Ishikawa (cell line): ENCODE measurements around the gene ST3GAL3.

Experiments used
- EP300 ChIP-seq: IDR thresholded peaks from 2 replicates; pipeline ENCODE4 v1.6.1; 2012; ENCODE audit warnings: borderline replicate concordance
- MAX ChIP-seq: IDR thresholded peaks from 2 replicates; pipeline ENCODE4 v1.6.1; 2012

GRCh38 chr1:43828574-43828973 is 121.2 kb downstream of the ST3GAL3 start:
- no peak for TF ChIP-seq EP300
- no peak for TF ChIP-seq MAX
